Natural killer cell treated with Interleukin-12 subunit alpha and Interleukin-12 subunit beta and Interleukin-15 and Interleukin-18, amount 100 ng/mL, for 72 hours (primary cell): ENCODE results near the gene MS4A2. TPM values are rescaled to one million over a fixed set of nuclear protein-coding genes. Genes with fewer than 3 reads are reported as not detected.

Experiments
- total RNA-seq, 2 donors: library from RNA; stranded (reverse); gene quantifications; one replicate each; pipeline ENCODE4 v1.2.3, GENCODE V29; 2022

Gene MS4A2
- total RNA-seq, 2 donors from 2014 or later: 1.6 TPM; not detected in 1

Other genes starting within 250 kb of the MS4A2 start
- not detected for gene CBLIF, start 243.2 kb upstream of the MS4A2 start, total RNA-seq
- gene TCN1, start 222.2 kb upstream of the MS4A2 start, total RNA-seq: not detected
- not detected for gene OOSP3, start 209.9 kb upstream of the MS4A2 start, total RNA-seq
- gene OOSP1, start 150.2 kb upstream of the MS4A2 start, total RNA-seq: not detected
- not detected for gene OOSP4A, start 124.6 kb upstream of the MS4A2 start, total RNA-seq
- gene OOSP4B, start 71.5 kb upstream of the MS4A2 start, total RNA-seq: not detected
- gene OOSP2, start 48.3 kb upstream of the MS4A2 start, total RNA-seq: not detected
- under 1 TPM in 1 of 2 donors, not detected in 1; 0.50 TPM for gene MS4A3, start 32.0 kb upstream of the MS4A2 start, total RNA-seq
- not detected for gene MS4A6A, start 94.4 kb downstream of the MS4A2 start, total RNA-seq
- 1 to 10 TPM in 1 of 2 donors, not detected in 1; 2.6 TPM for gene MS4A4E, start 154.5 kb downstream of the MS4A2 start, total RNA-seq
- gene MS4A4A, start 192.0 kb downstream of the MS4A2 start, total RNA-seq: not detected
- gene MS4A6E, start 238.6 kb downstream of the MS4A2 start, total RNA-seq: not detected